NCI-H187 treated with DMSO at 0.1 percent for 48 hours (cell line): Measurements from ENCODE around the gene ICAM1.
"Not testable (repeated sequence)": the region's sequence is repeated elsewhere in the genome, so short reads cannot be mapped to it uniquely, and the experiment has no call there.

Source experiments
- DNase-seq: peaks from one replicate; lab custom pipeline; 2025; lab: John Stamatoyannopoulos, UW

The ICAM1 gene

GRCh38 chr19:10241826-10242449 is 29.0 kb upstream of the ICAM1 start:
- DNase-seq = not testable (repeated sequence)

GRCh38 chr19:10243606-10244005 is 27.3 kb upstream of the ICAM1 start:
- no peak for DNase-seq

- DNase-seq = no peak
These were observed 25.6 kb upstream of the ICAM1 start for GRCh38 chr19:10245189-10245939.

GRCh38 chr19:10246511-10246910 is 24.4 kb upstream of the ICAM1 start:
- no peak for DNase-seq

- DNase-seq = peak; percentile 80
These were observed 18.9 kb upstream of the ICAM1 start, which contains the start of gene MRPL4 for GRCh38 chr19:10251792-10252694. MRPL4 (plus strand) TSS chr19:10252214; CDS start chr19:10252254, 40 bp downstream.

GRCh38 chr19:10252707-10253106 is 18.2 kb upstream of the ICAM1 start:
- DNase-seq = no peak

- no peak for DNase-seq
These were observed 16.7 kb upstream of the ICAM1 start for GRCh38 chr19:10254244-10254643.

- no peak for DNase-seq
These were observed 15.6 kb upstream of the ICAM1 start for GRCh38 chr19:10255358-10255757.

GRCh38 chr19:10256551-10256950 is 14.4 kb upstream of the ICAM1 start:
- DNase-seq = no peak

- DNase-seq = no peak
These were observed 13.8 kb upstream of the ICAM1 start for GRCh38 chr19:10256970-10257615.

GRCh38 chr19:10258080-10258710 is 12.7 kb upstream of the ICAM1 start:
- no peak for DNase-seq

- no peak for DNase-seq
These were observed 11.6 kb upstream of the ICAM1 start for GRCh38 chr19:10259162-10259905.

- no peak for DNase-seq
These were observed 10.8 kb upstream of the ICAM1 start for GRCh38 chr19:10260141-10260584.

- no peak for DNase-seq
These were observed 8.1 kb upstream of the ICAM1 start for GRCh38 chr19:10262771-10263170.

GRCh38 chr19:10266706-10267105 is 4.2 kb upstream of the ICAM1 start:
- DNase-seq = no peak

- no peak for DNase-seq
These were observed 2.8 kb upstream of the ICAM1 start for GRCh38 chr19:10268071-10268470.

GRCh38 chr19:10269333-10270179 is 1.4 kb upstream of the ICAM1 start:
- no peak for DNase-seq

- DNase-seq = no peak
These were observed 722 bp upstream of the ICAM1 start for GRCh38 chr19:10270180-10270615.

GRCh38 chr19:10271543-10272086 is 695 bp downstream of the ICAM1 start:
- DNase-seq = no peak
